ENCODE data around the gene ATXN10. TPM values are rescaled to one million over a fixed set of nuclear protein-coding genes. Genes with fewer than 3 reads are reported as not detected.

ATXN10 gene
- total and polyA plus RNA-seq, 2 donors (not counting 1 experiment from before 2014, with no cell fraction given): 52.3 to 95.5 TPM

- H4K20me1 ChIP-seq (ENCODE audit: control insufficient read depth, insufficient read depth, low read length, poor library complexity, severe bottlenecking): no peaks in the 10 kb centered on the region
- H3K9ac ChIP-seq (ENCODE audit: low read length): no peak overlapping the region
- no peak overlapping the region for H3K27ac Mint-ChIP-seq
- peaks cover 0 to 22% of the 10 kb centered on the region in 2 experiments for H3K36me3 ChIP-seq (replicated peaks in 1 of 2; ENCODE audit: control extremely low read depth in 1 of 2, control insufficient read depth in 1 of 2, extremely low read depth in 1 of 2, insufficient read depth in 2 of 2, low read length in 1 of 2)
- no peak overlapping the region for H3K4me2 ChIP-seq (replicated peaks; ENCODE audit: low read depth, low read length, poor library complexity, severe bottlenecking)
- H3K27me3 ChIP-seq (replicated peaks in 1 of 4; ENCODE audit: control extremely low read depth in 1 of 4, control insufficient read depth in 3 of 4, insufficient read depth in 4 of 4, low read length in 3 of 4): no peaks in the 10 kb centered on the region
- H3K4me1 ChIP-seq (ENCODE audit: control insufficient read depth in 2 of 2, insufficient read depth in 2 of 2, low read length in 2 of 2): no peaks in the 10 kb centered on the region
- no peaks in the 10 kb centered on the region for H3K9me3 Mint-ChIP-seq (ENCODE audit: insufficient read depth)
- no peak overlapping the region for H3K4me3 Mint-ChIP-seq
- H3K9me3 ChIP-seq (ENCODE audit: control extremely low read depth in 1 of 3, control insufficient read depth in 2 of 3, insufficient read depth in 1 of 3, low read length in 2 of 3): no peaks in the 10 kb centered on the region
- H3K27ac ChIP-seq (ENCODE audit: low read length in 2 of 2): no peak overlapping the region
- H3K27me3 Mint-ChIP-seq: no peaks in the 10 kb centered on the region
- intact Hi-C loops (cut with micrococcal nuclease): no loop called here
- H2AFZ ChIP-seq (ENCODE audit: insufficient read depth, low read depth, low read length, poor library complexity, severe bottlenecking): no peak overlapping the region
- peaks cover 3% of the 10 kb centered on the region for H3K4me1 Mint-ChIP-seq
- DNase-seq (no peak), ATAC-seq (ENCODE audit: low read depth) (no peak)
- ChIA-PET POLR2A (no interaction called here), CTCF (interaction anchor here (1.1 to 1.5 kb wide), 2 partner anchors 20 to 139 kb away, joined by 3 read pairs; no protein-coding TSS in a partner anchor)
- TF ChIP-seq EZH2 (IDR thresholded peaks at IDR 0.05; ENCODE audit: borderline replicate concordance, insufficient read depth, low read depth, low read length, poor library complexity, severe bottlenecking): no peak
- no peak for TF ChIP-seq CTCF (IDR thresholded peaks at IDR 0.05)
- no peak overlapping the region for H3K4me3 ChIP-seq (ENCODE audit: control extremely low read depth in 1 of 5, extremely low read depth in 1 of 5, insufficient read depth in 1 of 5, low read depth in 2 of 5, low read length in 4 of 5)
- no peaks in the 10 kb centered on the region for H3K79me2 ChIP-seq (ENCODE audit: control insufficient read depth, insufficient read depth, low read length)
- WGBS (ENCODE audit: insufficient coverage): 97% methylated on average over 8 of the region's 12 CpGs
Observed at GRCh38 chr22:45842291-45842991, 170.8 kb downstream of the ATXN10 start.

DNA sequence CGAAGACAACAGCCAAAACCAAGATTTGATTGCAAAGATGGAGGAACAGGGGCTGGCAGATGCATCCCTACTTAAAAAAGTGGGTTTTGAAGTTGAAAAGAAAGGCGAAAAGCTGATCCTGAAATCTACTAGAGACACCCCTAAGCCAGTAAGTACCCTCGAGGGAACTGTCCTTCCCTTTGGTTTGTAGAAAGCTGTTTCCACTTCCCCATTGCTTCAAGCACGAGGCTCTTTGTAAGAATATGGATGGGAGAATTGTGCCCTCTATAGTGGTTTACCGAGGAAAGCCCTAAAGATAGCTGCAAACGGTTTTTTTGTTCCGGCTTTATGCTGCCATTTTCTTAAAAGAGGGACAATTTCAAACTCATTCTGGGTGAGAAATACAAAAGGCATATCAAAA, 171.4 kb downstream of the ATXN10 start:
- Mint-ChIP-seq H3K4me1 (peaks cover 3% of the 10 kb centered on the region), H3K9me3 (ENCODE audit: insufficient read depth) (no peaks in the 10 kb centered on the region), H3K27ac (no peak overlapping the region), H3K27me3 (no peaks in the 10 kb centered on the region), H3K4me3 (no peak overlapping the region)
- Histone ChIP-seq H2AFZ (ENCODE audit: insufficient read depth, low read depth, low read length, poor library complexity, severe bottlenecking) (no peak overlapping the region), H3K27ac (ENCODE audit: low read length in 2 of 2) (no peak overlapping the region), H3K79me2 (ENCODE audit: control insufficient read depth, insufficient read depth, low read length) (no peaks in the 10 kb centered on the region), H4K20me1 (ENCODE audit: control insufficient read depth, insufficient read depth, low read length, poor library complexity, severe bottlenecking) (no peaks in the 10 kb centered on the region), H3K4me2 (replicated peaks; ENCODE audit: low read depth, low read length, poor library complexity, severe bottlenecking) (no peak overlapping the region), H3K4me1 (ENCODE audit: control insufficient read depth in 2 of 2, insufficient read depth in 2 of 2, low read length in 2 of 2) (no peaks in the 10 kb centered on the region), H3K4me3 (ENCODE audit: control extremely low read depth in 1 of 5, extremely low read depth in 1 of 5, insufficient read depth in 1 of 5, low read depth in 2 of 5, low read length in 4 of 5) (no peak overlapping the region), H3K36me3 (replicated peaks in 1 of 2; ENCODE audit: control extremely low read depth in 1 of 2, control insufficient read depth in 1 of 2, extremely low read depth in 1 of 2, insufficient read depth in 2 of 2, low read length in 1 of 2) (peaks cover 0 to 26% of the 10 kb centered on the region in 2 experiments), H3K9me3 (ENCODE audit: control extremely low read depth in 1 of 3, control insufficient read depth in 2 of 3, insufficient read depth in 1 of 3, low read length in 2 of 3) (no peaks in the 10 kb centered on the region), H3K27me3 (replicated peaks in 1 of 4; ENCODE audit: control extremely low read depth in 1 of 4, control insufficient read depth in 3 of 4, insufficient read depth in 4 of 4, low read length in 3 of 4) (no peaks in the 10 kb centered on the region), H3K9ac (ENCODE audit: low read length) (no peak overlapping the region)
- DNase-seq: no peak
- intact Hi-C loops (cut with micrococcal nuclease): no loop called here
- POLR2A ChIA-PET: no interaction called here
- 60% methylated on average over 1 of the region's 7 CpGs for WGBS (ENCODE audit: insufficient coverage)
- CTCF ChIA-PET: interaction anchor here (1.1 kb wide), 1 partner anchor 19 kb away, joined by 3 read pairs; no protein-coding TSS in a partner anchor
- ATAC-seq (ENCODE audit: low read depth): no peak
- TF ChIP-seq EZH2 (IDR thresholded peaks at IDR 0.05; ENCODE audit: borderline replicate concordance, insufficient read depth, low read depth, low read length, poor library complexity, severe bottlenecking) (no peak), CTCF (IDR thresholded peaks at IDR 0.05) (no peak)
